Karpas-422 (cell line): ENCODE results near the gene TMEM131L. TPM values are rescaled to one million over a fixed set of nuclear protein-coding genes. Genes with fewer than 3 reads are reported as not detected.

Experiments used
- DNase-seq: peaks from one replicate; pipeline ENCODE4 v3.0.0-alpha.2; 2015
- H2AFZ ChIP-seq: fragments of 200-600 bp; sonication (generic); 2 replicates; pipeline ENCODE4 v1.6.1; 2014; ENCODE audit warnings: antibody characterized with exemption, low read length, mixed read lengths
- H3K27ac ChIP-seq: fragments of 200-600 bp; sonication (generic); 2 replicates; pipeline ENCODE4 v1.5.1; 2014; ENCODE audit warnings: mild to moderate bottlenecking, low read length, moderate library complexity
- H3K27me3 ChIP-seq: fragments of 200-600 bp; sonication (generic); 2 replicates; pipeline ENCODE4 v1.6.1; 2014; ENCODE audit warnings: low read length, mixed read lengths
- H3K36me3 ChIP-seq: fragments of 200-600 bp; sonication (generic); 2 replicates; pipeline ENCODE4 v1.6.1; 2014; ENCODE audit warnings: low read length, mixed read lengths; ENCODE audit not compliant: insufficient read depth
- H3K4me1 ChIP-seq: fragments of 200-600 bp; sonication (generic); 2 replicates; pipeline ENCODE4 v1.6.1; 2014; ENCODE audit warnings: mild to moderate bottlenecking, low read length, mixed read lengths
- H3K4me2 ChIP-seq: fragments of 200-600 bp; sonication (generic); 2 replicates; pipeline ENCODE4 v1.6.1; 2014; ENCODE audit warnings: low read length, low read depth, mild to moderate bottlenecking; ENCODE audit not compliant: poor library complexity, severe bottlenecking
- H3K4me3 ChIP-seq: fragments of 200-600 bp; sonication (generic); 2 replicates; pipeline ENCODE4 v1.5.1; 2014; ENCODE audit warnings: mild to moderate bottlenecking, antibody characterized with exemption, low read length, mixed read lengths
- H3K79me2 ChIP-seq: fragments of 200-600 bp; sonication (generic); 2 replicates; pipeline ENCODE4 v1.6.1; 2014; ENCODE audit warnings: mild to moderate bottlenecking, low read length, mixed read lengths
- H3K9ac ChIP-seq: fragments of 200-600 bp; sonication (generic); 2 replicates; pipeline ENCODE4 v1.6.0; 2014; ENCODE audit warnings: low read length
- H3K9me2 ChIP-seq: fragments of 200-600 bp; sonication (generic), shearing (Covaris generic); replicated peaks from 2 replicates; pipeline ENCODE4 v1.6.0; 2014; ENCODE audit warnings: mild to moderate bottlenecking, low read length, moderate library complexity; ENCODE audit not compliant: insufficient read depth
- H3K9me3 ChIP-seq: fragments of 300-700, 200-600 bp; sonication (generic); 2 replicates; pipeline ENCODE4 v1.6.1; 2014; ENCODE audit warnings: low read length, mixed read lengths
- H4K20me1 ChIP-seq: fragments of 200-600 bp; sonication (generic); 2 replicates; pipeline ENCODE4 v1.6.1; 2014; ENCODE audit warnings: mild to moderate bottlenecking, antibody characterized with exemption, low read length, low read depth; ENCODE audit not compliant: insufficient read depth
- total RNA-seq: library from RNA; depleted of rRNA; stranded (reverse); fragments of >200 nt; shearing (Covaris generic); gene quantifications from 2 replicates; pipeline ENCODE4 v1.2.3, GENCODE V29; 2014; ENCODE audit warnings: low replicate concordance

TMEM131L gene
- total RNA-seq, 1 experiment from 2014 or later = 54.8 TPM

DNA sequence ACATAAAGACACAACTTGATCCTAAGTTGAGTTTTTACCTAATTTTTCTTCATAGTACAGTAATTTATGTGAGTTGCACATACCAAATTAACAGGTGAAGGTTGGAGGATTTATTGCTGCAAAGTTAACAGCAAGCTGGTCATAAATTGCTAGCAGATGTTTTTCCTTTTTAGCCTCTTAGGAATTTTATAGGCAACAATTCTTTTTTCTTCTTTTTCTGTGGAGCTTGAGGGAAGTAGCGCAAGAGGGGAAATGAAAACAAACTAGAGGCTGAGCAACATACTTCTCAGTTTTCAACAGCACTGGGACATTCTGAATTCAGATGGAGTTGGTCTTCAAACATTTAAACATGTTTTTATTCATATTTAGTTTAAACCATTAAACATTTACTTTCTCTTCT, 154.2 kb downstream of the TMEM131L start:
- Histone ChIP-seq H3K4me1 (no peaks in the 10 kb centered on the region), H3K4me3 (no peak overlapping the region), H3K79me2 (no peaks in the 10 kb centered on the region), H3K9me2 (no peaks in the 10 kb centered on the region), H3K27ac (no peak overlapping the region), H3K9me3 (no peaks in the 10 kb centered on the region), H3K9ac (no peak overlapping the region), H3K27me3 (no peaks in the 10 kb centered on the region), H3K36me3 (peaks cover 23% of the 10 kb centered on the region), H3K4me2 (no peak overlapping the region), H4K20me1 (no peaks in the 10 kb centered on the region), H2AFZ (no peak overlapping the region)
- DNase-seq = no peak

DNA sequence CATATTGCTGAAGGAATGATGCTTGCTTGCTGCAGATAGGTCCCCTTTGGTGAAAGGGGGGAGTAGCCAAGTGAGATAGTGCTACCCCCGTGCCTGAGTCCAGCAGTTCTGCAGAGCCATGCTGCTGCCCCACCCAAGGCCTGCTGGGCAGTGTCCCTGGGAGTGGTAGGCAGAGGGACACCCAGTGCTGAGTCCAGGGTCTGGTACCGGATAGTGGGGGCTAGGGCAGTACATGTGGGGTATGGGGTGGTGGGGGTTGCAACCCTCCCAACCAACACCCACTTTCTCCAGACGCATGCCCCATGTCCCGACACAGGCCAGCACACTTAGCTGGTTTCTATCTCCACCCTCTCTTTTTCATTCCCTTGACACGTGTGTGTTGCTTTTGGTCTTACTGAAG, 155.9 kb downstream of the TMEM131L start:
- Histone ChIP-seq H3K4me2 (no peak overlapping the region), H3K9me2 (no peaks in the 10 kb centered on the region), H3K9me3 (no peaks in the 10 kb centered on the region), H2AFZ (no peak overlapping the region), H3K27ac (no peak overlapping the region), H3K36me3 (peaks cover 27% of the 10 kb centered on the region; the same call in 1 of the 2 replicates), H3K27me3 (no peaks in the 10 kb centered on the region), H3K79me2 (no peaks in the 10 kb centered on the region), H3K4me3 (no peak overlapping the region), H3K4me1 (no peaks in the 10 kb centered on the region), H4K20me1 (no peaks in the 10 kb centered on the region), H3K9ac (no peak overlapping the region)
- no peak for DNase-seq

DNA sequence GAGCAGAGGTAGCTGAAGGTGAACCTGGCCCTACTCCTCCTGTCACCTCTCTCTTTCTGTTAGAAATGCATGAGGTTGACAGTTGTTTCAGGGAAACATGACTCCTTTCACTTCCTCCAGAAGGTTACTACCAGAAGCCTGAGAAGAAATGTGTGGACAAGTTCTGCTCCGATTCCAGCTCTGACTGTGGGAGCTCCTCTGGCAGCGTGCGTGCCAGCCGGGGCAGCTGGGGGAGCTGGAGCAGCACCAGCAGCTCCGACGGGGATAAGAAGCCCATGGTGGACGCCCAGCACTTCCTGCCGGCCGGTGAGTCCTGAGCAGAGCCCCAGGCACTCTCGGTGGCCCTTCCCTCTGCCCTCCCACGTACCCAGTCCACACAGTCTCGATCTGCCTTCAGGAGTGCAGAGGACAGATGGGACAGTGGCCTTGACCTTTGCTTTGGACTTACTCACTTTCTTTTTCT, 156.6 kb downstream of the TMEM131L start:
- Histone ChIP-seq H3K9ac (no peak overlapping the region), H4K20me1 (no peaks in the 10 kb centered on the region), H3K4me3 (no peak overlapping the region)

DNA sequence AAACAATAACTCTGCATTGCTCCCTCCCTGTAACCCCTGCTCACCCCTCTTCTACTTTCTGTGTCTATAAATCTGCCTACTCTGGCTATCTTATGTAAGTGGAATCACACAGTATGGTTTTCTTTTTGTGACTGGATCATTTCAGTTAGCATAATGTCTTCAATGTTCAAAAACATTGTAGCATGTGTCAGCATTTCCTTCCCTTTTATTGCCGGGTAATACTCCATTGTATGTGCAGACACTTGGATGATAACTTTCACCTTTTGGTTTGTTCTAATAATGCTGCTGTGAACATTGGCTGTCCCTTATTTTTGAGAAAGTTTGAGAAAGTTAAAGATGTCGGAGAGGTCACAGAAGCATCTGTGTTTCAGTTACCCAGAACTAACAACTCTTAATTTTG, 157.3 kb downstream of the TMEM131L start:
- no peak overlapping the region for H3K27ac ChIP-seq
- H4K20me1 ChIP-seq = no peaks in the 10 kb centered on the region
- H2AFZ ChIP-seq = no peak overlapping the region
- H3K4me1 ChIP-seq = no peaks in the 10 kb centered on the region; the same call in 1 of the 2 replicates
- H3K79me2 ChIP-seq = no peaks in the 10 kb centered on the region
- H3K27me3 ChIP-seq = no peaks in the 10 kb centered on the region
- H3K9ac ChIP-seq = no peak overlapping the region
- H3K9me3 ChIP-seq = no peaks in the 10 kb centered on the region
- H3K9me2 ChIP-seq = no peaks in the 10 kb centered on the region
- no peak overlapping the region for H3K4me2 ChIP-seq
- H3K36me3 ChIP-seq = peaks cover 22% of the 10 kb centered on the region; the same call in 1 of the 2 replicates
- H3K4me3 ChIP-seq = no peak overlapping the region
- no peak for DNase-seq

More for the DNA sequence above, 156.6 kb downstream of the TMEM131L start:
- Histone ChIP-seq H3K4me2 (no peak overlapping the region), H3K27me3 (no peaks in the 10 kb centered on the region), H3K4me1 (no peaks in the 10 kb centered on the region), H3K27ac (no peak overlapping the region), H2AFZ (no peak overlapping the region), H3K9me2 (no peaks in the 10 kb centered on the region), H3K9me3 (no peaks in the 10 kb centered on the region), H3K79me2 (no peaks in the 10 kb centered on the region), H3K36me3 (peaks cover 21% of the 10 kb centered on the region; the same call in 1 of the 2 replicates)
- DNase-seq = no peak

DNA sequence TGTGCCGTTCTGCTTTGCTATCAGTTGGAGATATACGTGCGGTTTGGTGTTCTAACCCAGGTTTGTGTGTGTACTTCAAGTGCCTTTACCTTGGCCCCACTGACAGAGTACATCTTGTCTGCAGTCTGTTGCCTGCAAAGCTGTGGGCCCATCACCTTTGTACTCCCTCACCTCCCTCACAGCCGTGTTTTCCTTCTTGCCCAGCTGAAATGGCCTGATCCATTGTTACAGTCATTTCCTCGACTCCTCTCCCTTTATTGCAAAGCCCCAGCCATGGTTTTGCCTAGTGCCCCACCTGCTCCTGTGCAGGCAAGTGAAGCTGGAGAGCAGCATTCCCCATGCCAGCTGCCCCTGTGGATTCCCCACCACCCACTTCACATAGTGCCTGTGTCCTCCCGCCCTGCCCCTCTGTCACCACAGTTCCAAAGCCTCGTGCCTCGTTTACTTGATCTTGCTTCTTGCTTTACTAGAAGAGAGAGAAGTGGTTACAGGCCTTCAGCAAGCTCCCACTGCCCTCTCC, 162.7 kb downstream of the TMEM131L start:
- Histone ChIP-seq H3K27ac (0 out of 2 replicates have a peak overlapping the region, but pooled peaks have one; percentile 7), H4K20me1 (no peaks in the 10 kb centered on the region), H3K9me2 (no peaks in the 10 kb centered on the region)

DNA sequence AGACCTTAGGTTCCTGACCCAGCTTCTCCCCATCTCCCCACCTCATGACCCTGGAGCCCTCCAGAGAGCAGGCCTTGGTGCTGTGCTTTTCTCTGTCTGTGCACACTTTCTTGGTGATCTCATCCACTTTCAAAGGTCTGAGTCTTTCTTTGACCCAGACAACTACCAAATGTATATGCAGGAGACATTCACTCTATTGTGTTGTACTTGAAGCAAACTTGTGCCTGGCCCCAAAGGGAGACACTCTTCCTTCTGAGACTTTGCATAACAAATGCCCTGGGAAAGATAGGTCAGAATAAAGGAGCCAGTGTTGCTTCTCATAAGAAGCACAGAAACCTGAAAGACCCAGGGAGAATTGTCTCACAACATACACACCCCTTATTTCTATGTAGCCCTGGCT, 163.6 kb downstream of the TMEM131L start:
- no peak for DNase-seq
- H3K27ac ChIP-seq = peak overlapping the region; percentile 7; the same call in 1 of the 2 replicates
- peaks cover 70% of the 10 kb centered on the region for H3K36me3 ChIP-seq
- H2AFZ ChIP-seq = no peak overlapping the region
- no peak overlapping the region for H3K4me3 ChIP-seq
- peak overlapping the region; percentile 21 for H3K4me2 ChIP-seq
- no peak overlapping the region; the same call in 1 of the 2 replicates for H3K9ac ChIP-seq
- H4K20me1 ChIP-seq = no peaks in the 10 kb centered on the region
- H3K9me2 ChIP-seq = no peaks in the 10 kb centered on the region
- peaks cover 27% of the 10 kb centered on the region for H3K4me1 ChIP-seq
- no peaks in the 10 kb centered on the region for H3K27me3 ChIP-seq
- no peaks in the 10 kb centered on the region; the same call in 1 of the 2 replicates for H3K9me3 ChIP-seq
- H3K79me2 ChIP-seq = no peaks in the 10 kb centered on the region

More for the DNA sequence above, 162.7 kb downstream of the TMEM131L start:
- DNase-seq = no peak
- Histone ChIP-seq H3K9me3 (no peaks in the 10 kb centered on the region; the same call in 1 of the 2 replicates), H3K4me2 (no peak overlapping the region), H3K4me3 (no peak overlapping the region), H2AFZ (no peak overlapping the region), H3K36me3 (peaks cover 66% of the 10 kb centered on the region), H3K4me1 (peaks cover 27% of the 10 kb centered on the region), H3K79me2 (no peaks in the 10 kb centered on the region), H3K27me3 (no peaks in the 10 kb centered on the region), H3K9ac (no peak overlapping the region)

DNA sequence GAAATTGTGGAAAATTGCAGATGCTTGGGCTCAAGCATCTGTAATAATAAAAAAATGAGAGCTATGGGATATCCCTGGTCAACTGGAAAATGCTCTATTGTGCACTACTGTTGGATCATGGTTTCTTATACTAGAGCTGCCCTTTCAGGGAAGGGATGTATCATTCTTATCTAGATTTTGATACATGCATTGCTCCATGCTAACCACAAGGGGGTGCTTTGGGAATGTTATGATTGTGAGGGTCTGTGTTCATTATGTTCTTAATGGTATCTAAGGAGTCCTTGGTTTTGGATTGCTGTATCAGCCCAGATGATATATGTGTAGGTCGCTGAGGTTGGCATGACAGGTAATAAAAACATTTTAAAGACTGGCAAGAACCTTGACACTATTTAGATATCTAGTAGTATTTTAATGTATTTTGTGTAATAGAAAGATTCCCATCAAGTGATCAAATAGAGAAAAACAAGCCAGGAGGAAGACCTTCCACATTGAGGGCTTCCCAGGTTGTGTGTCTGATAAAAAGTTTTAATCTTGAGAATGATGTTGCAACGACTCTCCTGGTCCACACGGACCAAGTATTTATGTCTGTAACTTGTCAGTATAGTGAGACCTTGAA, 168.7 kb downstream of the TMEM131L start:
- H3K79me2 ChIP-seq = no peaks in the 10 kb centered on the region
- no peaks in the 10 kb centered on the region for H3K27me3 ChIP-seq
- H3K9me3 ChIP-seq = no peaks in the 10 kb centered on the region; the same call in 1 of the 2 replicates
- no peak overlapping the region for H2AFZ ChIP-seq
- H3K27ac ChIP-seq = no peak overlapping the region
- H3K9me2 ChIP-seq = no peaks in the 10 kb centered on the region
- peaks cover 14% of the 10 kb centered on the region for H3K4me1 ChIP-seq
- H3K9ac ChIP-seq = no peak overlapping the region
- no peaks in the 10 kb centered on the region for H4K20me1 ChIP-seq
- peaks cover 58% of the 10 kb centered on the region for H3K36me3 ChIP-seq
- DNase-seq = peak; percentile 78
- H3K4me2 ChIP-seq = no peak overlapping the region
- no peak overlapping the region for H3K4me3 ChIP-seq

DNA sequence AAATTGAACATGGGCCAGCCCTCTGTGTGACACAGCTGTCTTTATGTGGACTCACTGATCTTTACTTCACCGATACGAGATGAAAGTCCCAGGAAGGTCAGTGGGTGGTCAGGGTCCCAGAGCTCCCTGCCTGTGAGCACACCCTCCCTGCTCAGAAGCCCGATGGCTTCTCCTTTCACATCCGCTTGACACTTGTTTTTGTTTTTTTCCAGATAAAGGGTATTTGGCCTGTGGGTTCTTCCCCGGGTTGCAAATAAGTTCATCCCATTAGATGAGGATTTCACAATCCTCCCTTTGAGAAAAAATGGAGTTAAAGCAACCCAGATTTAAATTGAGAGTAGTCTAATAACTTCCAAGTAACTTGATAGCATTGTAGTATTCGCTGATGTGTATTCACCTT, 169.7 kb downstream of the TMEM131L start:
- Histone ChIP-seq H4K20me1 (no peaks in the 10 kb centered on the region), H3K9ac (no peak overlapping the region), H3K9me3 (no peaks in the 10 kb centered on the region; the same call in 1 of the 2 replicates), H3K27ac (no peak overlapping the region), H3K79me2 (no peaks in the 10 kb centered on the region), H3K9me2 (no peaks in the 10 kb centered on the region), H3K4me3 (no peak overlapping the region), H3K4me1 (peaks cover 4% of the 10 kb centered on the region), H2AFZ (no peak overlapping the region), H3K36me3 (peaks cover 48% of the 10 kb centered on the region), H3K4me2 (no peak overlapping the region), H3K27me3 (no peaks in the 10 kb centered on the region)
- DNase-seq = no peak
